Keratinocyte (primary cell): ENCODE measurements around the gene GTF2A1. TPM values are rescaled to one million over a fixed set of nuclear protein-coding genes. Genes with fewer than 3 reads are reported as not detected.

Source experiments
- DNase-seq: peaks from one replicate; pipeline ENCODE4 v3.0.0-alpha.2; 2011; ENCODE audit warnings: low read depth, missing footprints, low spot score
- FAIRE-seq: peaks from 2 replicates; lab custom pipeline; 2011; peaks lifted over from hg19 to GRCh38; lab: Jason Lieb, UNC
- H2AFZ ChIP-seq: 2 replicates; pipeline ENCODE4 v1.6.0; 2012; ENCODE audit warnings: low read length, control low read depth, inconsistent platforms; ENCODE audit not compliant: control insufficient read depth
- H3K27ac ChIP-seq: 2 replicates; pipeline ENCODE4 v1.5.1; 2011; ENCODE audit warnings: low read length; ENCODE audit not compliant: control insufficient read depth, insufficient read depth
- H3K27me3 ChIP-seq: 3 replicates; pipeline ENCODE4 v1.6.0; 2011; ENCODE audit warnings: low read length; ENCODE audit not compliant: control insufficient read depth, insufficient read depth; ENCODE audit errors: extremely low read depth
- H3K36me3 ChIP-seq, 2 experiments: 2 replicates in 1 of 2; 3 replicates in 1 of 2; pipeline ENCODE4 v1.5.1; 2011; ENCODE audit warnings: low read length in 2 of 2, mild to moderate bottlenecking in 1 of 2; ENCODE audit not compliant: control insufficient read depth in 2 of 2, insufficient read depth in 2 of 2; ENCODE audit errors: extremely low read depth in 1 of 2
- H3K4me1 ChIP-seq: 3 replicates; pipeline ENCODE4 v1.5.1; 2011; ENCODE audit warnings: low read length; ENCODE audit not compliant: control insufficient read depth, insufficient read depth; ENCODE audit errors: extremely low read depth
- H3K4me2 ChIP-seq: 3 replicates; pipeline ENCODE4 v1.6.0; 2011; ENCODE audit warnings: low read depth, low read length; ENCODE audit not compliant: control insufficient read depth, insufficient read depth; ENCODE audit errors: extremely low read depth
- H3K4me3 ChIP-seq, 3 experiments: fragments of 200-600 bp in 1 of 3; sonication (generic) in 1 of 3; 2 replicates in 2 of 3; 3 replicates in 1 of 3; pipeline ENCODE4 v1.5.1; 2011 to 2016; ENCODE audit warnings: low read length in 3 of 3, mild to moderate bottlenecking in 3 of 3, control low read depth in 2 of 3, inconsistent platforms in 1 of 3, low read depth in 1 of 3, mixed read lengths in 1 of 3, mixed run types in 1 of 3, moderate library complexity in 1 of 3; ENCODE audit not compliant: control insufficient read depth in 2 of 3, insufficient read depth in 2 of 3; ENCODE audit errors: extremely low read depth in 1 of 3
- H3K79me2 ChIP-seq: 2 replicates; pipeline ENCODE4 v1.6.0; 2012; ENCODE audit warnings: low read length; ENCODE audit not compliant: control insufficient read depth, insufficient read depth
- H3K9ac ChIP-seq: 3 replicates; pipeline ENCODE4 v1.6.0; 2011; ENCODE audit warnings: low read length; ENCODE audit not compliant: control insufficient read depth, insufficient read depth; ENCODE audit errors: extremely low read depth
- H3K9me1 ChIP-seq: 3 replicates; pipeline ENCODE4 v1.6.0; 2011; ENCODE audit warnings: low read length; ENCODE audit not compliant: control insufficient read depth, insufficient read depth; ENCODE audit errors: extremely low read depth
- H3K9me3 ChIP-seq: 2 replicates; pipeline ENCODE4 v1.5.1; 2012; ENCODE audit warnings: low read depth, low read length; ENCODE audit not compliant: control insufficient read depth
- H4K20me1 ChIP-seq: 3 replicates; pipeline ENCODE4 v1.6.0; 2011; ENCODE audit warnings: low read length; ENCODE audit not compliant: control insufficient read depth, insufficient read depth; ENCODE audit errors: extremely low read depth
- CTCF ChIP-seq, 3 experiments: IDR thresholded peaks in 1 of 3; conservative IDR thresholded peaks in 1 of 3; optimal IDR thresholded peaks in 1 of 3; 2 replicates in 2 of 3; 3 replicates in 1 of 3; pipeline versions ENCODE3 to v1.5.1; 2011; ENCODE audit warnings: low read length in 3 of 3, mild to moderate bottlenecking in 3 of 3, moderate library complexity in 2 of 3, control low read depth in 1 of 3, inconsistent platforms in 1 of 3; ENCODE audit not compliant: insufficient read depth in 2 of 3; ENCODE audit errors: extremely low read depth in 1 of 3
- EZH2 ChIP-seq: IDR thresholded peaks from one replicate; pipeline ENCODE4 v1.6.1; 2012; ENCODE audit warnings: inconsistent platforms, mild to moderate bottlenecking, low read length, moderate library complexity
- dilution Hi-C: fragments of 300-500 bp; cut with MboI; formaldehyde crosslinking; loops from one replicate; pipeline ENCODE4 v1.7.0; 2020; ENCODE audit warnings: low sequenced_read_pairs; ENCODE audit not compliant: extremely low pct_ligation_motif_present
- polyA plus RNA-seq, 5 experiments: library from polyadenylated mRNA; depleted of rRNA in 3 of 5; stranded (reverse) in 3 of 5; stranded (forward) in 1 of 5; unstranded in 1 of 5; fragments of >200 nt; gene quantifications; 1 replicate in 1 of 5; 2 replicates in 3 of 5; 3 replicates in 1 of 5; pipeline versions ENCODE4 v1.2.1 to v1.2.3, GENCODE V29; 2011 to 2012; ENCODE audit warnings: missing spikeins in 2 of 5, low read depth in 1 of 5, low replicate concordance in 1 of 5

GTF2A1 gene
- polyA plus RNA-seq, 1 donor (not counting 4 experiments of a cell fraction or from before 2014, with no cell fraction given), result 17.5 TPM

GRCh38 chr14:81177225-81177624, 43.5 kb downstream of the GTF2A1 start:
- TF ChIP-seq EZH2, result no peak
- TF ChIP-seq CTCF (optimal IDR thresholded peaks at IDR 0.05 in 1 of 3, IDR thresholded peaks at IDR 0.05 in 1 of 3, conservative IDR thresholded peaks at IDR 0.05 in 1 of 3; ENCODE audit: extremely low read depth in 1 of 3, insufficient read depth in 2 of 3, low read length in 3 of 3), result no peak
- Histone ChIP-seq H2AFZ (no peak overlapping the region), H3K9me1 (no peaks in the 10 kb centered on the region), H3K36me3 (no peaks in the 10 kb centered on the region), H3K9ac (no peak overlapping the region), H3K9me3 (no peaks in the 10 kb centered on the region), H3K27me3 (no peaks in the 10 kb centered on the region), H3K4me2 (no peak overlapping the region), H3K79me2 (no peaks in the 10 kb centered on the region), H4K20me1 (no peaks in the 10 kb centered on the region), H3K27ac (no peak overlapping the region), H3K4me1 (no peaks in the 10 kb centered on the region), H3K4me3 (no peak overlapping the region)
- FAIRE-seq (no peak), DNase-seq (no peak)
- dilution Hi-C loops, result no loop called here

GRCh38 chr14:81176241-81176640, 44.5 kb downstream of the GTF2A1 start:
- Histone ChIP-seq H3K9me1 (no peaks in the 10 kb centered on the region), H3K9ac (no peak overlapping the region), H3K4me2 (no peak overlapping the region), H3K9me3 (no peaks in the 10 kb centered on the region), H3K4me1 (no peaks in the 10 kb centered on the region), H3K4me3 (no peak overlapping the region), H3K36me3 (no peaks in the 10 kb centered on the region), H4K20me1 (no peaks in the 10 kb centered on the region), H2AFZ (no peak overlapping the region), H3K27ac (no peak overlapping the region), H3K27me3 (no peaks in the 10 kb centered on the region), H3K79me2 (no peaks in the 10 kb centered on the region)
- FAIRE-seq (no peak), DNase-seq (no peak)
- no peak for TF ChIP-seq EZH2
- no peak for TF ChIP-seq CTCF (optimal IDR thresholded peaks at IDR 0.05 in 1 of 3, IDR thresholded peaks at IDR 0.05 in 1 of 3, conservative IDR thresholded peaks at IDR 0.05 in 1 of 3; ENCODE audit: extremely low read depth in 1 of 3, insufficient read depth in 2 of 3, low read length in 3 of 3)
- dilution Hi-C loops, result no loop called here
